NCI-H1436 (cell line): ENCODE measurements around the gene B4GALNT4.
"Not testable (repeated sequence)": the region's sequence is repeated elsewhere in the genome, so short reads cannot be mapped to it uniquely, and the experiment has no call there.

Experiments
- DNase-seq: peaks from one replicate; lab custom pipeline; 2025; lab: John Stamatoyannopoulos, UW

Gene B4GALNT4

DNA sequence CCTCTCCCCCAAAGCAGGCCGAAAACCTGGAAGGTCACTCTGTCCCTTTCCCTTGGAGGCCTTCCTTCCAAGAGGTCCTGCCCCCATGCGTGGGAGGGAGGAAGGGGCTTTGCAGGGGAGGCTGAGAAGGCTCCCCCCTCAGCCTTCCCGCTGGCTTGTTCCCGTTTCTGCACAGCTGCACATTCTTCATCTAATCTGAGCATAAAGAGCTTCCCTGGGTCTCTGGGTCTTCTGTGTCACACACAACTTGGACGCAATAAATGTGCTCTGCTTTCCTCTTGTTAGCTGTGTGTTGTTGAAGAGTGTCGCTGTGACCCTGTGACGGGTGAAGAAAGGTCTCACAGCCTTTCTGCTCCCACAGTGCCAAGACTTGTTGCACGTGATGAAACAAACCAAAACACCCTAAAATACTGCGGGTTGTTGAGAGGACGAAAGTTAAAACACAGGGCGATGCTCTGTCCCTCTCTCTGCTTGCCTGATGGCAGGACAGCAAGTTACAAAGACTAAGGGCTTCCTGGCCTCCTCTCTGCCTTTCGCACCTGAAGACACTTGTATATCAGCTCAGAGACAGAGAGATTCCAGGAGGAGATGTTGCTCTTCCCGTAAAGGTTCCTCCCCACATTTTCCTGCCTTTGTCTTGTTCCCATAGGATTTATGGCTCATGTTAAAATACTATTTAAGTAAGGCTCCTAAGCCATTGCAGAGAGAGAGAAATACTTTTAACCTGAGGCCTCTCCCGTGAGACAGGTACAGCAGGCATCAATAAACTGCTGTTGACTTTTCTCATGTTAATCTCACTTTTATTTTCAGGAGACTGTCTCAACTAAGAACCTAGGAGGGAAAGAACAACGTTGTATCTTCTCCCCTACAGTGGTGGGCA, 33.3 kb upstream of the B4GALNT4 start:
- DNase-seq = no peak

DNA sequence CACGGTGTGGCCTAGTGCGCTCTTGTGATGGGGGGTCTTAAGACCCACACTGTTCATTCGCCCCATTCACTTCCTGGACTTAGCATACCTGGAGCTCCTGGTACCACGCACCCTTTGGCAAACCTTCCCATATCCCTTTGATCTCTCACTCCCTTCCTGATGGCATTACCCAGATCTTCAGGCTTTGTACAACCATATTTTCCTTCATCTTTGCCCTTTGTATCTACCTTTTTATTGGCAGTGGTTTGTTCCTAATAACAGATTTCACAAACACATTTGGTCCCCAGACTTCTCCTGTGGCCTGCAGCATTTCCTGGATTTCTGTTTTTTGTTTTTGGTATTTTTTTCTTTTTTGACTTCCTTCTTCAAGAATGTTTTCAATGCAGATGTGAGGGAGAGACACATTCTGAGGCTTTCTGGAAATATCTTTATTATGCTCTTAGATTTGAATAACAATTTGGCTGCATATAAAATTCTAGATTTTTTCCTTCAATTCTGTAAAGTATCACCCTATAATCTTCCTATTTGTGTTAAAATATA, 32.6 kb upstream of the B4GALNT4 start:
- DNase-seq = no peak

DNA sequence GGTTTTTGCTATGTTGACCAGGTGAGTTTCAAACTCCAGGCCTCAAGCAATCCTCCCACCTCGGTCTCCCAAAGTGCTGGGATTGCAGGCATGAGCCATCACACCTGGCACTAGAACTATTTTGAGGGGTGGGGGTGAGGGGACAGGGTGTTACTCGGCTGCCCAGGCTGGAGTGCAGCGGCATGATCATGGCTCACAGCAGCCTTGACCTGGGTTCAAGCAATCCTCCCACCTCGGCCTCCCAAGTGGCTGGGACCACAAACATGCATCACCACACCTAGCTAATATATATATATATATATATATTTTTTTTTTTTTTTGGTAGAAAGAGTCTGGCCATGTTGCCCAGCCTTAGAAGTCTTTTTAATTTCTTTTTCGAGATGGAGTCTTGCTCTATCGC, 31.6 kb upstream of the B4GALNT4 start:
- no peak for DNase-seq

DNA sequence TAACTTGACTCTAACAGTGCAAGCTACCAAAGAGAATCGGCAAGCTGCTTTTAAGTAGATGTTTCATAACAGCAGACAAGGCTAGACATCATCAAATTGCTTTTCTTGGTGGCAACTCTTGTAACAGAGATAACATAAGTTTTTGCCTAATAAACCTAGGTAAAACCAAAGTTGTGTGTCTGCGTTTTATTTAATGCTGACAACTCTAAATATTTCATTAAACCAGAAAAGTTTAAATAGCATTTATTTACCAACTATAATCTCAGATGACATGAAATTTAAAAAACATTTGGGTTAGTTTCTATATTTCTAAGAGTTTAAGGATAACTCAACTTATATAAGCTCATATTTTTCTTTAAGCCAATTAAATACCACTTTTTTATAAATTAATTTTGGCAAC, 29.3 kb upstream of the B4GALNT4 start:
- DNase-seq = no peak

DNA sequence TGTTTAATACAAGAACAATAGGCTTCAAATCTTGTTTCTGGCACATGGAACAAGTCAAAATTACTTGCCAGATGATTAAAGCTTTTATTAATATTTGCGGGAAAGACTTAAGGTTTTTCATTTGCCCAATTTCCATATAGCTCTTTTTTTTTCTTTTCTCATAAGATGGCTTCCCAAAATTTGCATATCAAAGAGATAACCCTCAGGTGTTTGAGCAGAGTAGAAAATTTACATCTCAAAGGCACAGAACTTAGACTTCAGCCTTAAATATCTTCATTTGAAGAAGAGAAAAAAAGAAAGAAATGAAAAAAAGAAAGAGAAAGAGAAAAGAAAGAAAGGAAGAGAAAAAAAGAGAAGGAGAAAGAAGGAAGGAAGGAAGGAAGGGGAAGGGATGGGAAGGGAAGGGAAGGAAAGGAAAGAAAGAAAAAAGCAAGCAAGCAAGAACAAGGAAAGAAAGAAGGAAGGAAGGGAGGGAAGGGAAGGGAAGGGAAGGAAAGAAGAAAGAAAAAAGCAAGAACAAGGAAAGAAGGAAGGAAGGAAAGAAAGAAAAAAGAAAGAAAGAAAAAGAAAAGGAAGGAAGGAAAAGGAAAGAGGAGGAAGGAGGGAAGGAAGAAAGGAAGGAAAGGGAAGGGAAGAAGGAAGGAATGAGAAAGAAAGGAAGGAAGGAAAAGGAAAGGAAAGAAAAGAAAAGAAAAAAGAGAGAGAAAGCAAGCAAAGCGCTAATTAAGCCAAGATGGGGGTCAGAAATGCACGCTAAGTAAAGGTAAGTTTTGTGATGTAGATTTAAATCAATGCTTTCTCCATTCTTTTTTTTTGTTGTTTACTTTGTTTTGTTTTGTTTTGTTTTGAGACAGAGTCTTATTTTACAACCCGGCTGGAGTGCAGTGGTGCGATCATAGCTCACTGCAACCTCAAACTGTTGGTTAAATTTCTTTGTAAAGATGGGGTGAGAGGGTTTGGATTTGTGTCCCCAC, 28.5 kb upstream of the B4GALNT4 start:
- DNase-seq = no peak

DNA sequence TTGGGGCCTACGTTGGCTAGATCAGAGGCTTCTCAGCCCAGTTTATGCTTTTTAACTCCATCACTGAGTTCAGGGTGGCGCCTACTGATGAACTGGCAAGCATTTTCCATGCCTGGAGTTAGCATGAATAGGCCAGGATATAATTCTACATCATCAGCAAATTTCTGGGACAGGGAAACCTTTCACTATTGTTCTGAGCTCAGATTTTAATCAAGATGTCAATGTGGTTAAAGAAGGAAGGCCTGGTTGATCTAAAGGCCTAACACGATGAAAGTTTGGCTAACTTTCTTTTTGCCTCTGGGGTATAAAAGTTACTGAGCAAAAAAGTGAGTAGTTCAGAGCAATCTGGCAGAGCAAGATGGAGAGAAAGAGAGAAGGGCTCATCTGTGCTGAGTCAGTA, 27.0 kb upstream of the B4GALNT4 start:
- no peak for DNase-seq

DNA sequence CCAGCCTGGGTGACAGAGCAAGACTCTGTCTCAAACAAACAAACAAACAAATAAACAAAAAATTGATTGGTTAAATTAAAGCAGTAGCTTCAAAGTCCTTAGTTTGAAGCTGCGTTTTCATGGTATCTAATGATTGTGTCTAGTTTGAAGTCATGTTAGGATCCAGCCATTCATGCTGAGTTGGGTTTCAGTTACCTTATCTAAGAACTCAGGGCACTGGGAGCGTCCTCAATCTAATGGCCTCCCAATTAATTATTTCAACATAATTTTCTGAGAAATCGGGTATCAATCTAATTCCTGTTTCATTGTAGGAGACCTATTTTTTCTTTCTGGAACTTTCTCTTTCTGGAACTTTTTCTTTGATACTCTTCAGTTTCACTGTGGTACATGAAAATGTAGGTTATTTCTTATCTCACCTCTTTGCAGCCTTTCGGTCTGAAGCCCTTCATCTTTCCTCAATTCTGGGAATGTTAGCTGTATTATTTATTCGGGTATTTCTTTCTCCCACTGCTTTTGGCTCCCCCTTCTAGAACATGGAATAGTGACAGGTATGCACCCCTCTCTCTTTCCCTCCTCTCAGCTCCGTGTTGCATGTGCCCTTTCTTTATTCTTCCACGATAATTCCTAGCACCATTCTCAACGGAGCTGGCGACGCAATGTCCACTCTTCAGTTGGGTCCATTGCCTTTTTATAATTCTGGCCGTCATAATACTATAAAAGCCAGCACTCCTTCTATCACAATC, 24.3 kb upstream of the B4GALNT4 start:
- no peak for DNase-seq

DNA sequence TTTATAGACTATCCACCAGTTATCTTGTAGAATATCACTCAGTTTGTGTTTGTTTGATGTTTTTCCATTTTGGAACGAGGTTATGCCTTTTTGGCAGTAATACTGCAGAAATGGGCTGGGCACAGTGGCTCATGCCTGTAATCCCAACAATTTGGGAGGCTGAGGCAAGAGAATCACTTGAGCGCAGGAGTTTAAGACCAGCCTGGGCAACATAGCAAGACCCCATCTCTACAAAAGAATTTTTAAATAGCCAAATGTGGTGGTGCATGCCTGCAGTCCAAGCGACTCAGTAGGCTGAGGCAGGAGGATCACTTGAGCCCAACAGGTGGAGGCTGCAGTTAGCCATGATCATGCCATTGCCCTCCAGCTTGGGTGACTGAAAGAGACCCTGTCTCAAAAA, 22.8 kb upstream of the B4GALNT4 start:
- DNase-seq = no peak

DNA sequence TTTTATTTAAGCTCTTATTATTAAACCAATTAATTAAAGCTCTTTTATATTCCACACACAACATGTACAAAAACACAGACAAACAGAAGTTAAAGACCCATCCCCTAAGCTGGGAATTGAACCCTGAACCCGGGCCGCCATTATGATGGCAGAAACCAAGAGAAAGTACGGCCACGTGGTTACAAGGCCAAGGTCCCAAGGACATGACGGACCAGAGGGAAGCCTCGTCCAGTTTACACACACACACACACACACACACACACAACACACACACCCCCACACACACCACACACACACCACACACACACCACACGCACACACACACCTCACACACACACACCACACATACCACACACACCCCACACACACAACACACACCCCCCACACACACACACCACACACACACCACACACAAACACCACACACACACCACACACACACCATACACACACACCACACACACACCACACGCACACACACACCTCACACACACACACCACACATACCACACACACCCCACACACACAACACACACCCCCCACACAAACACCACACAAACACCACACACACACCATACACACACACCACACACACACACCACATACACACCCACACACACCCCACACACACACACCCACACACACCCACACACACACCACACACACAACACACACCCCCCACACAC, 19.9 kb upstream of the B4GALNT4 start:
- not testable (repeated sequence) for DNase-seq

DNA sequence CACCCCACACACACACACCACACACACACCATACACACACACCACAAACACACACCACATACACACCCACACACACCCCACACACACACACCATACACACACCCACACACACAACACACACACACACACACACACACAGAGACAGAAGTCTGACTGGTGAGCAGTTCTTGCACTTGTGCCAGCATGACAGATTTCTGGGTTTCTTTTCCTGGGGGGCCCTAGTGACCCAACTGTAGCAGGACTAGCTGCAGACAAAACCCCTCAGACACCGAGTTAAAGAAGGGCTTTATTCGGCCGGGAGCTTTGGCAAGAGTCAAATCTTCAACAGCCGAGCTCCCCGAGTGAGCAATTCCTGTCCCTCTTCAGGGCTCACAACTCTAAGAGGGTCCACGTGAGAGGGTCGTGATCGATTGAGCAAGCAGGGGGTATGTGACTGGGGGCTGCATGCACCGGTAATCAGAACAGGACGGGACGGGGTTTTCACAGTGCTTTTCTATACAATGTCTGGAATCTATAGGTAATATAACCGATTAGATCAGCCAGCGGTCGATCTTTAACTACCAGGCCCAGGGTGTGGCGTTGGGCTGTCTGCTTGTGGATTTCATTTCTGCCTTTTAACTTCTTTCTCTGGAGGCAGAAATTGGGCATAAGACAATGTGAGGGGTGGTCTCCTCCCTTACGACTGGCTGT, 19.1 kb upstream of the B4GALNT4 start:
- DNase-seq = not testable (repeated sequence)

DNA sequence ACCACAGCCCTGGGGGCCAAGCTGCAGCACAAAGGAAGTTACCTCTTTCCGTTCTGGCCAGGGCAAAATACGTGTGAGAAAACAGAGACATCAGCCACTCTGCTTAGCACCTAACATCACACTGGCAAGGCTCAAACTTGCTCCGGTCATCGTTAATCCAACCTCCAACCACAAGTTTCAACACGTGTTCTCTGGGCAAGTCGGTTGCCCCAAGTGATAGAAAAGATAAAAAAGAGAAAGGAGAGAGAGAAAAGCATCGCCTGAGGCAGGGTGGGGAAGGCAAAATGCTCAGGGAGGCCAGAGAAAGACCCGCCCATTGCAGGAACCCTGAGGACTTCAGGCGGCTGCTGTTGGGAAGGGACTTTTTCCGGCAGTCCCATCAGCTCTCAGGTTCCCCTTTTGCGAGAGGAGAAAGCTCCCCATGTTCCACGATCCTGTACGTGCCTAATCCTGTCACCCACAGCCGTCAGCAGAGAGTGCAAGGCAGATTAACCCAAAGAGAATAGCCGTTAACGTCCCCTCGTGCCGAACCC, 18.5 kb upstream of the B4GALNT4 start:
- DNase-seq = no peak

DNA sequence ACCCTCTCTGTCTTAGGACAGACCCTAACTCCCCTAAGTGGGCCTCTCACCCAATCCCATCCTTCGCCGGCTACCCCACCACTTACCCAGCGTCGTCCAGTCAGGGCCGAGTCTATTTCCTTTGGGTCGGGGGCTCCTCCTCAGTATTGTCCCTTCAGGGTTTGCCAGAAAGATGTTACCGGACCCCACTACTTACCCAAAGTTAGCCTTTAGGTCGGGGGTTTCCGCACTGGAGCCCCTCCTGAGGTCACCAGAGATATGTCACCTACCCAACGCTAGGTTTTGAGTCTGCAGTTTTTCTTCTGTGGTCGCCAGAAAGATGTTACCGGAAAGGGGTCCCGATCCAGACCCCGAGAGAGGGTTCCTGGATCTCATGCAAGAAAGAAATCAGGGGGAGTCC, 17.9 kb upstream of the B4GALNT4 start:
- DNase-seq = no peak

DNA sequence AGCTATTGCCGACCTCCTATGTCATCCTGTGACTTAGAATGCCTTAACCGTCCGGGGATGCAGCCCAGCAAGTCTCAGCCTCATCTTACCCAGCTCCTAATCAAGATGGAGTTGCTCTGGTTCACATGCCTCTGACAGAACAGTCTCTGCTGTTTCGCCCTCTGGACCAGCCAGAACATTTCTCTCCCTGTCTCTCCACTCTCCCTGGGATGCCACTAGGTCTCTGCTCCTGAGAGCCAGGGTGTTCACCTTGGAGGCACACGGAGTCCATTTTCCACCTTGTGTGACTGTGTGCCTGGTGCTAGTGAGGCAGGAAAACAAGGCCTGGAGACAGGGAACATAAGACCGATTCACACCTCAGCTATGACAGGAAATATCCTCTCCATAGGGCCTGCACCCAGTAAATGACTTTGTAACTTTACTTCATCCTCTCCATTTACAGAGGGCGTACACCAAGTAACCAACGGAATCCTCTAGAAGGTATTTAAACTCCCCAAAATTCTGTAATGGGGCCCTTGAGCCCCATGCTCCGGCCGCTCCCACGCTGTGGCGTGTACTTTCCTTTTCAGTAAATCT, 16.8 kb upstream of the B4GALNT4 start:
- no peak for DNase-seq

DNA sequence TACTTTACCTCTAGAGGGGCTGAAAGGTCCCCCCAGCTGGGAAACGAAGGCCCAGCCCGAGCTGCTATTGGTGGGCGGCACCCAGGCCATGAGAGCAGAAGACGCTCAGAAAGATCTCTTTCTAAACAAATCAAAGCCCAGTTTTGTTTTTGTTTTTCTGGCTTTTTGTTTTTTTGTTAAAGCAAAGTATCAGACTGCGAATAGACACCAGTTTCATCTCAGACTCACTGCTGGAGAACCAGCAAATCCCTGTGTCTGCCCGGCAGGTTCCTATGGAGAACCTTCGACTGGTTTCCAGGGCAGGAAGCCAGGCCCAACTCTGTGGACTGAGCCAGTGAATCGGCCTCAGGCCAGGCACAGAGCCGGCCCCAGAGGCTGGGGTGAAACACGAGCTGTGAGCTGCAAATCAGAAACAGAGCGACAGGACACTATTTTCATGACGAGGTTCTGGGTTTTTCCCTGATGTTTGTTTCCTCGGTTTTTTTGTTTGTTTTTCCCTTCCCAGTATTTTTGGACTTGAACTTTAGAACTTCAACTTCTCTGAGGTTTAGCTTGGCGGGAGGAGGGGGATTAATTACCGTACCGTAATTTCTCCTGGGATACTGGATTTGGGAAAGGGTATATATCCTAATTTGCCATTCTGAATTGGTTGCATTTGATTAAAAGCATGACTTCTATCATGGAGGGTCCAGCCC, 16.0 kb upstream of the B4GALNT4 start:
- no peak for DNase-seq

DNA sequence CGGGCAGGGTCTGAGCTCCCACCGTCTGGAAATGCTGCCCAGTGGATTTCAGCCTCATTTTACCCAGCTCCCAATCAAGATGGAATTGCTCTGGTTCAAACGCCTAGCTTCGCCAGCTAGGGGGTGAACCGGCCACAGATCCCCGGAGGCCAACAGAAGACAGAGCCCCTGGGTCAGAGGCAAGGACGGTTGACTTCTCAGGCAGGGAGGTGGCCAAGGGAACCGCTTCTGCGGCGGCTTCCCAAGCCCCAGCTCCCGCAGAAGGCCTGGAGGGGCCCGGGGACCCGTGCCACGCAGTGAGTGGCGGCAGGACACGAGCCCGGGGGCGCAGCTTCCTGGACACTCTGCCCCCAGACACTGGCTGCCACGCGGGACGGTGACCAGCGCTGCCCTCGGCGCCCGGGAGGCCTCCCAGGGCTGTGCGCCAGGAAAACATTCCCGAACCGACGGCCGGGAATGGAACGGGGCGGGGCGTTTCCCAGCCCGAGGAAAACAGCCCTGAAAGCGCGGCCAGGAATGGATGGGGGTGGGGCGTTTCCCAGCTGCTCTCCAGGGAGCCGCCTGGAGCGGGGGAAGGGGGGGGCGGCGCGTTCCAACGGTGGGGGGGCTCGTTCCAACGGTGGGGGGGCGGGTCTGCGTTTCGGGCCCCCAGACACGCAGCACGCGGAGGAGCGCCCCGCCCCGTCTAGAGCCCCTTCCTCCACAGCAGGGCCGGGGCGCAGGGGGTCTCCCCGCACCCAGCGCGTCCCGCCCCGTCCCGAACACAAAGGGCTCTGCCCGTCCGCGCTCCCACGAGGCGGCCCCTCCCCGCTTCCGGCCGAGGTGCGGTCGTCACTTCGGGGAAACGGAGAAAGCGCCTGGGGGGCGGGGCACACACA, 13.5 kb upstream of the B4GALNT4 start:
- DNase-seq = no peak

DNA sequence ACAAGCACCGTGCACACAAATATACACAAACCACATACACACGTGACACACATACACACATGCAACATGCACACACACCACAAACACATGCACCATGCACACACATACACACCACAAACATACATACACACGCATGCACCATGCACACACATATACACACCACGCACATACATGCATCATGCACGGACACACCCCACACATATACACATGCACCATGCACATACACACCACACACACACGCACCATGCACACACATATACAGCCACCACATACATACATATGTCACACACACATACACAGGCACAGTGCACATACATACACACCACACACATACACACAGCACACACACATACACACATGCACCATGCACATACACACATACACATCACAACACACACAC, 12.7 kb upstream of the B4GALNT4 start:
- no peak for DNase-seq

DNA sequence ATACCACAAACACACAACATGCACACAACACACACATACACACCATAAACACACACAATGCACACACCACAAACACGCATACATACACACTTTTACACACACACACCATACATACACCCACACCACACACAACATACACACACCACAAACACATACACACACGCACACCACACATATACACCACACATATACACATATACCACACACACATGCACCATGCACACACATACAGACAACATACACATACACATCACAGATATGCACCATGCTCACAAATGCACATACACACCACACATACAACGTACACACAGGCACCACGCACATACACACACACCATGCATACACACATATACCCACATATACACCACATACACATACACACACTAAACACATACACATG, 11.7 kb upstream of the B4GALNT4 start:
- DNase-seq = no peak

DNA sequence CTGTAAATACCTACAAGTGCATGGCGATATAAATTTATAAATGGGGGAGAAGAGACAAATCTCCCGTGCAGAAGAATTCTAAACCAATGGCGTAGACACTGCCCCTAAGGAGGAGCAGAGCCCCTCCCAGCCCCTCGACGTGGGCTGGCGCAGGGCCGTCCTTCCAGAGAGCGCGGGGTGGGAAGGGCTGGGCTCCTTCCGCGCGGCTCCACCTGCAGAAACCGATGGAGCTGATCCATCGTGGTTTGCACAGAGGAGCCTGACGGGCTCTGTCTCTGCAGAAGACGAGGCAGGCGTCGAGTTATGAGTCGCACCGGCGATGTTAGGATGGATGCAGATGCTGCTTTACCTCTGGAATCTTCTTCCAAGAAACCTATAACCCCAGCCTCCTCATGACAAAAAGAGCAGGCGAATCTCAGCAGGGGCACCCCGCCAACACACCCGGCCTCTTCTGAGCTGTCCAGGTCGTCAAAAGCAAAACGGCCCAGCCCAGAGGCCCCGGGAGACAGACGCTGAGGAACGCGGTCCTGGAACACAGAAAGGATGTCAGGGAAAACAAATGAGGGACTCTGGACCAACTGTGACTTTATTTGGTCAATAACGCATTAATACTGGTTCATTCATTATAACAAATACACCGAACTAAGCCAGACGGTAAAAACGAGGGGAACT, 11.0 kb upstream of the B4GALNT4 start:
- DNase-seq = no peak
